ENCODE data around the gene PLCB1. TPM values are rescaled to one million over a fixed set of nuclear protein-coding genes. Genes with fewer than 3 reads are reported as not detected.

Gene PLCB1
- total RNA-seq, 1 experiment from 2014 or later, result 11.3 TPM

DNA sequence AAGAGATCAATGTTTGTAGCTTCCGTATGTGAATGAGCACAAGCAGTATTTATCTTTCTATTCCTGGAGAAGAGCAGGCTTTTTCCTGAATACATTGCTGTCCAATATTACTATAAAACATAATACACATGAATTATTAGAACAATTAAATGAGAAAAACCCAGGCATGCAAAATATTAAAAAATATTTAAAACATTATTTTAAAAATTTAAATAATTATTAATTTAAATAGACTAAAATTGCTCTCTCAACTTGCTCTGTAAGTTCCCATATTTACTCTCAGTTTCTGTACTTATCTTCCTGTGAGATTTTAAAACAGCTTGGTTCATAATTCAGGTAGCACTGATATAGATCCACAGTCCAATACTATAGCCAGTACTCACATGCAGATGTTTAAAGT lies 97.0 kb downstream of the PLCB1 start:
- Mint-ChIP-seq H3K9me3 (no peaks in the 10 kb centered on the region), H3K4me1 (peaks cover 10% of the 10 kb centered on the region), H3K36me3 (no peaks in the 10 kb centered on the region), H3K27ac (no peak overlapping the region), H3K4me3 (no peak overlapping the region), H3K27me3 (ENCODE audit: low read depth) (no peaks in the 10 kb centered on the region)
- no peak for DNase-seq (ENCODE audit: low spot score)
- no peak for ATAC-seq
- TF ChIP-seq ZBTB21 (CRISPR knock-in tag; IDR thresholded peaks at IDR 0.05; ENCODE audit: borderline replicate concordance), result no peak
- TF ChIP-seq PRRX2 (CRISPR knock-in tag; IDR thresholded peaks at IDR 0.05), result no peak
- TF ChIP-seq HMGA2 (CRISPR knock-in tag; IDR thresholded peaks at IDR 0.05), result peak; percentile 92
- no peak for TF ChIP-seq GRHL2 (CRISPR knock-in tag; IDR thresholded peaks at IDR 0.05; ENCODE audit: insufficient replicate concordance, severe bottlenecking)
- TF ChIP-seq, protein P1, sequence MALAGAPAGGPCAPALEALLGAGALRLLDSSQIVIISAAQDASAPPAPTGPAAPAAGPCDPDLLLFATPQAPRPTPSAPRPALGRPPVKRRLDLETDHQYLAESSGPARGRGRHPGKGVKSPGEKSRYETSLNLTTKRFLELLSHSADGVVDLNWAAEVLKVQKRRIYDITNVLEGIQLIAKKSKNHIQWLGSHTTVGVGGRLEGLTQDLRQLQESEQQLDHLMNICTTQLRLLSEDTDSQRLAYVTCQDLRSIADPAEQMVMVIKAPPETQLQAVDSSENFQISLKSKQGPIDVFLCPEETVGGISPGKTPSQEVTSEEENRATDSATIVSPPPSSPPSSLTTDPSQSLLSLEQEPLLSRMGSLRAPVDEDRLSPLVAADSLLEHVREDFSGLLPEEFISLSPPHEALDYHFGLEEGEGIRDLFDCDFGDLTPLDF (CRISPR knock-in tag; IDR thresholded peaks at IDR 0.05), result no peak
- no peak for TF ChIP-seq NFYB (CRISPR knock-in tag; conservative IDR thresholded peaks at IDR 0.05; ENCODE audit: low read depth)
- POLR2A ChIA-PET, result no interaction called here
- CTCF ChIA-PET, result no interaction called here

DNA sequence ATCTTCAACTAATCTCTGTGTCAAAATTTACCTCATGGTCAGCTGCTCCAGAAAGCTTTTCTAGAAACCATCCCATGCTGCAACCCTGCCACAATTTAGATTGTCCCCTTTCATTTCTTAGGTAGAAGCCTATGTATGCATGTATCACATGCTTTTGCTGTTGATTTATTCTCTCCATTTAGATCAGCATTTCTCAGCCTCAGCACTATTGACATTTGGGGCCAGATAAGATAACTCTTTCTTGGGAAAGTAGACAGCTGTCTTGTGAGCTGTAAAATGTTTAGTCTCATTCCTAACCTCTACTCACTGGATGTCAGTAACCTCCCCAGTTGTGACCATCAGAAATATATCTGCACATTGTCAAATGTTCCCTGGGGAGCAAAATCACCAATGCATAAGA lies 99.0 kb downstream of the PLCB1 start:
- Mint-ChIP-seq H3K36me3 (no peaks in the 10 kb centered on the region), H3K27ac (no peak overlapping the region), H3K9me3 (no peaks in the 10 kb centered on the region), H3K27me3 (ENCODE audit: low read depth) (no peaks in the 10 kb centered on the region), H3K4me1 (peaks cover 10% of the 10 kb centered on the region), H3K4me3 (no peak overlapping the region)
- POLR2A ChIA-PET, result no interaction called here
- CTCF ChIA-PET, result no interaction called here
- no peak for ATAC-seq
- no peak for DNase-seq (ENCODE audit: low spot score)
- TF ChIP-seq, protein P2, sequence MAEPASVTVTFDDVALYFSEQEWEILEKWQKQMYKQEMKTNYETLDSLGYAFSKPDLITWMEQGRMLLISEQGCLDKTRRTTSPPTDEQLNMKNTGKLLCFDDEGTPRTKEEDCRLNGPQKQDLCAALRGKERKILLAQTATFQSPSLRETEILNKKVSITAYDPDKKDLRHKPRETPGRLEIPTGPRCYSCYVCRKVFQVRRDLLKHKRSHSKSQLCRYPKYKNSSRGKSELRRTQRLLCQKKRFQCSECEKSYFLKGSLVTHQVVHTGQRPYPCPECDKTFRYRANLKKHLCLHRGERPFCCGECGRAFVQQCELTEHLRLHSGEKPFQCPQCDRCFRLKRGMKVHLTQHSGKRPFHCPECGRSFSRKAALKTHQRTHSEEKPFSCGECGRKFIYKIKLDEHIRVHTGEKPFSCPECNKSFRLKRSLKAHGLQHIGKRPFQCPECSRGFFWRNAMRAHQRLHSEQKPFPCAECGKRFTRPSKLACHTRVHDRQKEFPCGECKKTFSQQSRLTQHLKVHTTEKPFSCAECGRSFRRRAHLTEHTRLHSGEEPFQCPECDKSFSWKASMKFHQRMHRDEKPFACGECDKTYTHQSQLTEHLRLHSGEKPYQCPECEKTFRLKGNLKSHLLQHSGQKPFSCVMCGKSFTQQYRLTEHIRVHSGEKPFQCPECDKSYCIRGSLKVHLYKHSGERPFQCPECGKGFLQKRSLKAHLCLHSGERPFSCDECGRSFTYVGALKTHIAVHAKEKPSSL (CRISPR knock-in tag; conservative IDR thresholded peaks at IDR 0.05), result no peak
- TF ChIP-seq SP1 (CRISPR knock-in tag; conservative IDR thresholded peaks at IDR 0.05) (no peak), JAZF1 (CRISPR knock-in tag; IDR thresholded peaks at IDR 0.05) (no peak), NFATC4 (CRISPR knock-in tag; IDR thresholded peaks at IDR 0.05) (no peak), MYBL2 (CRISPR knock-in tag; IDR thresholded peaks at IDR 0.05) (no peak), GABPB1 (CRISPR knock-in tag; IDR thresholded peaks at IDR 0.05) (no peak), RORB (CRISPR knock-in tag; IDR thresholded peaks at IDR 0.05) (no peak), PRRX2 (CRISPR knock-in tag; IDR thresholded peaks at IDR 0.05) (no peak), TP53 (CRISPR knock-in tag; IDR thresholded peaks at IDR 0.05) (no peak), ZBTB21 (CRISPR knock-in tag; IDR thresholded peaks at IDR 0.05; ENCODE audit: borderline replicate concordance) (no peak), ETV6 (CRISPR knock-in tag; IDR thresholded peaks at IDR 0.05) (no peak)
- TF ChIP-seq, protein P3, sequence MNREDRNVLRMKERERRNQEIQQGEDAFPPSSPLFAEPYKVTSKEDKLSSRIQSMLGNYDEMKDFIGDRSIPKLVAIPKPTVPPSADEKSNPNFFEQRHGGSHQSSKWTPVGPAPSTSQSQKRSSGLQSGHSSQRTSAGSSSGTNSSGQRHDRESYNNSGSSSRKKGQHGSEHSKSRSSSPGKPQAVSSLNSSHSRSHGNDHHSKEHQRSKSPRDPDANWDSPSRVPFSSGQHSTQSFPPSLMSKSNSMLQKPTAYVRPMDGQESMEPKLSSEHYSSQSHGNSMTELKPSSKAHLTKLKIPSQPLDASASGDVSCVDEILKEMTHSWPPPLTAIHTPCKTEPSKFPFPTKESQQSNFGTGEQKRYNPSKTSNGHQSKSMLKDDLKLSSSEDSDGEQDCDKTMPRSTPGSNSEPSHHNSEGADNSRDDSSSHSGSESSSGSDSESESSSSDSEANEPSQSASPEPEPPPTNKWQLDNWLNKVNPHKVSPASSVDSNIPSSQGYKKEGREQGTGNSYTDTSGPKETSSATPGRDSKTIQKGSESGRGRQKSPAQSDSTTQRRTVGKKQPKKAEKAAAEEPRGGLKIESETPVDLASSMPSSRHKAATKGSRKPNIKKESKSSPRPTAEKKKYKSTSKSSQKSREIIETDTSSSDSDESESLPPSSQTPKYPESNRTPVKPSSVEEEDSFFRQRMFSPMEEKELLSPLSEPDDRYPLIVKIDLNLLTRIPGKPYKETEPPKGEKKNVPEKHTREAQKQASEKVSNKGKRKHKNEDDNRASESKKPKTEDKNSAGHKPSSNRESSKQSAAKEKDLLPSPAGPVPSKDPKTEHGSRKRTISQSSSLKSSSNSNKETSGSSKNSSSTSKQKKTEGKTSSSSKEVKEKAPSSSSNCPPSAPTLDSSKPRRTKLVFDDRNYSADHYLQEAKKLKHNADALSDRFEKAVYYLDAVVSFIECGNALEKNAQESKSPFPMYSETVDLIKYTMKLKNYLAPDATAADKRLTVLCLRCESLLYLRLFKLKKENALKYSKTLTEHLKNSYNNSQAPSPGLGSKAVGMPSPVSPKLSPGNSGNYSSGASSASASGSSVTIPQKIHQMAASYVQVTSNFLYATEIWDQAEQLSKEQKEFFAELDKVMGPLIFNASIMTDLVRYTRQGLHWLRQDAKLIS (CRISPR knock-in tag; IDR thresholded peaks at IDR 0.05; ENCODE audit: borderline replicate concordance), result no peak
- TF ChIP-seq, protein P4, sequence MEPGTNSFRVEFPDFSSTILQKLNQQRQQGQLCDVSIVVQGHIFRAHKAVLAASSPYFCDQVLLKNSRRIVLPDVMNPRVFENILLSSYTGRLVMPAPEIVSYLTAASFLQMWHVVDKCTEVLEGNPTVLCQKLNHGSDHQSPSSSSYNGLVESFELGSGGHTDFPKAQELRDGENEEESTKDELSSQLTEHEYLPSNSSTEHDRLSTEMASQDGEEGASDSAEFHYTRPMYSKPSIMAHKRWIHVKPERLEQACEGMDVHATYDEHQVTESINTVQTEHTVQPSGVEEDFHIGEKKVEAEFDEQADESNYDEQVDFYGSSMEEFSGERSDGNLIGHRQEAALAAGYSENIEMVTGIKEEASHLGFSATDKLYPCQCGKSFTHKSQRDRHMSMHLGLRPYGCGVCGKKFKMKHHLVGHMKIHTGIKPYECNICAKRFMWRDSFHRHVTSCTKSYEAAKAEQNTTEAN (CRISPR knock-in tag; IDR thresholded peaks at IDR 0.05), result no peak

Measured in WTC11 (cell line).